K562 (cell line): ENCODE data around the gene DPEP3. TPM values are rescaled to one million over a fixed set of nuclear protein-coding genes. Genes with fewer than 3 reads are reported as not detected.

Source experiments
- BRD4 ChIP-seq: fragments of 200-600 bp; sonication (generic); IDR thresholded peaks from 2 replicates; pipeline ENCODE4 v1.6.1; 2017; ENCODE audit warnings: inconsistent platforms
- EHMT2 ChIP-seq: fragments of 450-650 bp; IDR thresholded peaks from 2 replicates; pipeline ENCODE4 v1.6.1; 2018; ENCODE audit warnings: antibody characterized with exemption
- ESRRB ChIP-seq: fragments of 250-450 bp; sonication (Bioruptor Pico); IDR thresholded peaks from 2 replicates; pipeline ENCODE4 v1.5.0; 2020; ENCODE audit warnings: mild to moderate bottlenecking, moderate library complexity, borderline replicate concordance
- HIVEP1 ChIP-seq: fragments of 250-450 bp; sonication (Bioruptor Pico); IDR thresholded peaks from 2 replicates; pipeline ENCODE4 v1.4.0; 2020; ENCODE audit warnings: mild to moderate bottlenecking
- KLF13 ChIP-seq: fragments of 450-650 bp; IDR thresholded peaks from 2 replicates; pipeline ENCODE4 v1.6.1; 2016; ENCODE audit warnings: missing genetic modification characterization, low read depth, mild to moderate bottlenecking, missing compliant biosample characterization, moderate library complexity, borderline replicate concordance
- MAZ ChIP-seq, 2 experiments: fragments of 450-650 bp in 1 of 2; sonication (generic) in 1 of 2; formaldehyde crosslinking; IDR thresholded peaks in 1 of 2; conservative IDR thresholded peaks in 1 of 2; 2 replicates each; pipeline versions ENCODE4 v1.4.0 to v1.5.0; 2020; ENCODE audit warnings: mild to moderate bottlenecking in 1 of 2, missing genetic modification reagents in 1 of 2
- MECOM ChIP-seq: fragments of 250-450 bp; sonication (Bioruptor Pico); IDR thresholded peaks from 2 replicates; pipeline ENCODE4 v1.8.0; 2022; ENCODE audit warnings: inconsistent platforms
- PTBP1 ChIP-seq: fragments of 200-400 bp; formaldehyde crosslinking; IDR thresholded peaks from 2 replicates; pipeline ENCODE4 v1.6.1; 2017; ENCODE audit warnings: low read depth, low read length
- SMAD4 ChIP-seq: fragments of 250-450 bp; sonication (Bioruptor Pico); conservative IDR thresholded peaks from 2 replicates; pipeline ENCODE4 v1.8.0; 2021; ENCODE audit warnings: inconsistent platforms, mild to moderate bottlenecking, moderate library complexity
- SMC3 ChIP-seq: conservative IDR thresholded peaks from 2 replicates; pipeline ENCODE4 v1.6.1; 2011; ENCODE audit warnings: low read depth, low read length, improper control_type of control experiment; ENCODE audit not compliant: insufficient read depth
- SP2 ChIP-seq: IDR thresholded peaks from 2 replicates; pipeline ENCODE4 v1.6.1; 2011; ENCODE audit warnings: mild to moderate bottlenecking, low read depth, low read length, moderate library complexity; ENCODE audit not compliant: poor library complexity, severe bottlenecking; ENCODE audit errors: extremely low read depth
- STAG1 ChIP-seq: sonication (generic); formaldehyde crosslinking; IDR thresholded peaks from 2 replicates; pipeline ENCODE4 v1.5.0; 2020; ENCODE audit warnings: missing genetic modification reagents, borderline replicate concordance
- TBP ChIP-seq: optimal IDR thresholded peaks from 2 replicates; pipeline ENCODE3; 2011; ENCODE audit warnings: low read depth, low read length, improper control_type of control experiment
- ZBTB8A ChIP-seq: fragments of 450-650 bp; IDR thresholded peaks from 2 replicates; pipeline ENCODE4 v1.6.1; 2018; ENCODE audit warnings: mild to moderate bottlenecking, moderate library complexity; ENCODE audit not compliant: partially characterized antibody
- ZFPM2 ChIP-seq: fragments of 250-450 bp; sonication (Bioruptor Pico); IDR thresholded peaks from 2 replicates; pipeline ENCODE4 v1.5.1; 2022; ENCODE audit warnings: mild to moderate bottlenecking
- ZNF124 ChIP-seq: sonication (generic); formaldehyde crosslinking; IDR thresholded peaks from 2 replicates; pipeline ENCODE4 v1.8.1; 2022; ENCODE audit warnings: missing genetic modification reagents
- ZNF184 ChIP-seq: sonication (generic); formaldehyde crosslinking; IDR thresholded peaks from 2 replicates; pipeline ENCODE4 v1.5.0; 2020; ENCODE audit warnings: missing genetic modification reagents
- ZNF197 ChIP-seq: fragments of 200-800 bp; sonication (Bioruptor generic); IDR thresholded peaks from 2 replicates; pipeline ENCODE4 v1.6.1; 2016; ENCODE audit warnings: low read depth, missing genetic modification characterization, missing compliant biosample characterization
- ZNF263 ChIP-seq: sonication (generic); formaldehyde crosslinking; IDR thresholded peaks from 2 replicates; pipeline ENCODE4 v1.8.0; 2022; ENCODE audit warnings: mild to moderate bottlenecking, missing genetic modification reagents, borderline replicate concordance
- polyA plus RNA-seq, 8 experiments: library from polyadenylated mRNA; depleted of rRNA in 4 of 8; stranded (reverse) in 5 of 8; unstranded in 3 of 8; fragments of >200 nt; fragmentation: Nextera tagmentation in 2 of 8; fragmentation: Illumina TruSeq in 1 of 8; extraction: Ambion mirVana in 2 of 8; extraction: Trizol in 1 of 8; gene quantifications; 2 replicates each; pipeline versions ENCODE4 v1.2.1 to v1.2.3, GENCODE V29; 2011 to 2014; ENCODE audit warnings: inconsistent platforms in 1 of 8, missing spikeins in 1 of 8
- total RNA-seq, 7 experiments: library from RNA; depleted of rRNA in 6 of 7; stranded (reverse); fragments of >200 nt in 6 of 7; fragmentation: Illumina TruSeq in 2 of 7; extraction: Trizol in 2 of 7; gene quantifications; 2 replicates each; pipeline versions ENCODE4 v1.2.1 to v1.2.3, GENCODE V29; 2011 to 2021; ENCODE audit warnings: low replicate concordance in 1 of 7
- TF ChIP-seq, protein P1 (sequence below): fragments of 250-450 bp; sonication (Bioruptor Pico); IDR thresholded peaks from 2 replicates; pipeline ENCODE4 v1.8.0; 2022; ENCODE audit warnings: moderate library complexity, mild to moderate bottlenecking, inconsistent platforms
- TF ChIP-seq, protein P2 (sequence below): sonication (generic); formaldehyde crosslinking; IDR thresholded peaks from 2 replicates; pipeline ENCODE4 v1.8.1; 2023; ENCODE audit warnings: mild to moderate bottlenecking, missing genetic modification reagents
- TF ChIP-seq, protein P3 (sequence below): fragments of 450-650 bp; formaldehyde crosslinking; IDR thresholded peaks from 2 replicates; pipeline ENCODE4 v1.4.0; 2022; ENCODE audit warnings: missing genetic modification characterization
- TF ChIP-seq, protein P4 (sequence below): sonication (generic); formaldehyde crosslinking; IDR thresholded peaks from 2 replicates; pipeline ENCODE4 v1.8.0; 2022; ENCODE audit warnings: mild to moderate bottlenecking, missing genetic modification reagents

Gene DPEP3
- total and polyA plus RNA-seq, 9 of the 15 experiments (the other 6 are each of a cell fraction or from before 2014, with no cell fraction given): not detected

DNA sequence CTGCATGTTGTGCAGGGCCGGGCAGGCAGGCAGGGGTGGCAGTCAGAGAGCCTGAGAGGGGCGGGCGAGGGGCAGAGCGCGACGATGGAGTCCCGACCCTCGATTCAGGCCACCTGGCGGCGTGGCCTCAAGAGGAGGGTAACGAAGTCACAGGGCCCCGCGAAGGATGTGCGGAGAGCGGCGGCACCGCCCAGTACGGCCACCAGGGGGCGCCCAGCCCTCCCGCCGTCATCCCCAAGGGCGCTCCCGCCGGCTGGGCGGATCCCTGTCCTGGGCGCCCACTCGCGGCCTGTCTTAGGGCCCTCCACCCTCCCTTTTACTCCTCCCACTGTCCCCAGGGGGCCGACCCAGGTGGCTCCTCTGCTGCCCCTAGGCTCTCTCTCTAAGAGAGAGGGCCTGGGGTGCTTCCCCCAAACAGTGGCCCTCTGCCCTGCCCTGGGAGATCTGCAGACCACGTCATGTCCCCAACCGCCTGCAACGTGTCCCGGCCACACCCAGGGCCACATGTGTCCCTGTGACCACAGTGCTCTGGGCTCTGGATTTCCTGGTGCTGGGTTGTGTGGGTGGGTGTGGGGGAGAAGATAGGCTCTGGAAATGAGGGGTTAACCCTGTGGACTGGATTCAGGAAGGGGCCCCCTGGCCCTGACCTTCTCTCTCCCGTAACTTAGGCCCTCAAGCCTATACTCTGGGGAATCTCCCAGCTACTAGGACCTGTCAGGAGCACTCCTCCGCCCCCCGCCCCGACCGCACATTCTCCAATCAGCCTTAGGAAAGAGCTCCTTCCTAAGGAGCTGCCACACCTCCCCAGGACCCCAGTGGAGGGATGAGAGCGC lies 13.1 kb upstream of the DPEP3 start (continued):
- TF ChIP-seq MECOM (no peak), MAZ (CRISPR knock-in tag; conservative IDR thresholded peaks at IDR 0.05 in 1 of 2, IDR thresholded peaks at IDR 0.05 in 1 of 2) (peak; percentile 87 to 88), KLF13 (tag) (peak; percentile 51; the same call in 1 of the 2 replicates), ZNF197 (CRISPR knock-in tag) (no peak), STAG1 (CRISPR knock-in tag) (0 out of 2 replicates have a peak, but pooled peaks have one; percentile 2), ZNF263 (CRISPR knock-in tag) (peak; percentile 100), SMAD4 (peak; percentile 93), TBP (peak; percentile 17), ZBTB8A (no peak), EHMT2 (no peak), BRD4 (peak; percentile 28; the same call in 1 of the 2 replicates), HIVEP1 (CRISPR knock-in tag) (no peak), SP2 (peak; percentile 40), ZNF184 (CRISPR knock-in tag) (no peak), SMC3 (peak; percentile 92), ZFPM2 (CRISPR knock-in tag) (peak; percentile 53; the same call in 1 of the 2 replicates), PTBP1 (no peak), ESRRB (CRISPR knock-in tag) (0 out of 2 replicates have a peak, but pooled peaks have one; percentile 61), ZNF124 (no peak)
- TF ChIP-seq, protein P1, sequence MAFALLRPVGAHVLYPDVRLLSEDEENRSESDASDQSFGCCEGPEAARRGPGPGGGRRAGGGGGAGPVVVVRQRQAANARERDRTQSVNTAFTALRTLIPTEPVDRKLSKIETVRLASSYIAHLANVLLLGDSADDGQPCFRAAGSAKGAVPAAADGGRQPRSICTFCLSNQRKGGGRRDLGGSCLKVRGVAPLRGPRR (CRISPR knock-in tag): peak; percentile 69; the same call in 1 of the 2 replicates
- TF ChIP-seq, protein P2, sequence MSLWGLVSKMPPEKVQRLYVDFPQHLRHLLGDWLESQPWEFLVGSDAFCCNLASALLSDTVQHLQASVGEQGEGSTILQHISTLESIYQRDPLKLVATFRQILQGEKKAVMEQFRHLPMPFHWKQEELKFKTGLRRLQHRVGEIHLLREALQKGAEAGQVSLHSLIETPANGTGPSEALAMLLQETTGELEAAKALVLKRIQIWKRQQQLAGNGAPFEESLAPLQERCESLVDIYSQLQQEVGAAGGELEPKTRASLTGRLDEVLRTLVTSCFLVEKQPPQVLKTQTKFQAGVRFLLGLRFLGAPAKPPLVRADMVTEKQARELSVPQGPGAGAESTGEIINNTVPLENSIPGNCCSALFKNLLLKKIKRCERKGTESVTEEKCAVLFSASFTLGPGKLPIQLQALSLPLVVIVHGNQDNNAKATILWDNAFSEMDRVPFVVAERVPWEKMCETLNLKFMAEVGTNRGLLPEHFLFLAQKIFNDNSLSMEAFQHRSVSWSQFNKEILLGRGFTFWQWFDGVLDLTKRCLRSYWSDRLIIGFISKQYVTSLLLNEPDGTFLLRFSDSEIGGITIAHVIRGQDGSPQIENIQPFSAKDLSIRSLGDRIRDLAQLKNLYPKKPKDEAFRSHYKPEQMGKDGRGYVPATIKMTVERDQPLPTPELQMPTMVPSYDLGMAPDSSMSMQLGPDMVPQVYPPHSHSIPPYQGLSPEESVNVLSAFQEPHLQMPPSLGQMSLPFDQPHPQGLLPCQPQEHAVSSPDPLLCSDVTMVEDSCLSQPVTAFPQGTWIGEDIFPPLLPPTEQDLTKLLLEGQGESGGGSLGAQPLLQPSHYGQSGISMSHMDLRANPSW (CRISPR knock-in tag): 0 out of 2 replicates have a peak, but pooled peaks have one; percentile 25
- TF ChIP-seq, protein P3, sequence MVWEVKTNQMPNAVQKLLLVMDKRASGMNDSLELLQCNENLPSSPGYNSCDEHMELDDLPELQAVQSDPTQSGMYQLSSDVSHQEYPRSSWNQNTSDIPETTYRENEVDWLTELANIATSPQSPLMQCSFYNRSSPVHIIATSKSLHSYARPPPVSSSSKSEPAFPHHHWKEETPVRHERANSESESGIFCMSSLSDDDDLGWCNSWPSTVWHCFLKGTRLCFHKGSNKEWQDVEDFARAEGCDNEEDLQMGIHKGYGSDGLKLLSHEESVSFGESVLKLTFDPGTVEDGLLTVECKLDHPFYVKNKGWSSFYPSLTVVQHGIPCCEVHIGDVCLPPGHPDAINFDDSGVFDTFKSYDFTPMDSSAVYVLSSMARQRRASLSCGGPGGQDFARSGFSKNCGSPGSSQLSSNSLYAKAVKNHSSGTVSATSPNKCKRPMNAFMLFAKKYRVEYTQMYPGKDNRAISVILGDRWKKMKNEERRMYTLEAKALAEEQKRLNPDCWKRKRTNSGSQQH (CRISPR knock-in tag): 0 out of 2 replicates have a peak, but pooled peaks have one; percentile 31
- TF ChIP-seq, protein P4, sequence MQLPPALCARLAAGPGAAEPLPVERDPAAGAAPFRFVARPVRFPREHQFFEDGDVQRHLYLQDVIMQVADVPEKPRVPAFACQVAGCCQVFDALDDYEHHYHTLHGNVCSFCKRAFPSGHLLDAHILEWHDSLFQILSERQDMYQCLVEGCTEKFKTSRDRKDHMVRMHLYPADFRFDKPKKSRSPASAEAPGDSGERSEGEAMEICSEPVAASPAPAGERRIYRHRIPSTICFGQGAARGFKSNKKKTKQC (CRISPR knock-in tag): no peak
